GM12878 (cell line): ENCODE results near the gene ARHGAP30.

Experiments
- BCL11A ChIP-seq: IDR thresholded peaks from 2 replicates; pipeline ENCODE4 v1.6.1; 2011; ENCODE audit warnings: low read depth, low read length
- BHLHE40 ChIP-seq, 2 experiments: fragments of 450-650 bp in 1 of 2; IDR thresholded peaks; 2 replicates each; pipeline ENCODE4 v1.6.1; 2011 to 2017; ENCODE audit warnings: low read depth in 2 of 2, borderline replicate concordance in 1 of 2, improper control_type of control experiment in 1 of 2, low read length in 1 of 2, mild to moderate bottlenecking in 1 of 2
- ESRRA ChIP-seq: IDR thresholded peaks from 2 replicates; pipeline ENCODE4 v1.6.1; 2012; ENCODE audit warnings: mild to moderate bottlenecking, low read length, improper control_type of control experiment
- GABPA ChIP-seq: IDR thresholded peaks from 2 replicates; pipeline ENCODE4 v1.6.1; 2014; ENCODE audit warnings: antibody characterized with exemption, low read depth, mild to moderate bottlenecking, inconsistent platforms
- NRF1 ChIP-seq: conservative IDR thresholded peaks from 2 replicates; pipeline ENCODE4 v1.6.1; 2011; ENCODE audit warnings: mild to moderate bottlenecking, low read depth, low read length, improper control_type of control experiment
- POLR2A ChIP-seq: IDR thresholded peaks from 2 replicates; pipeline ENCODE4 v1.6.1; 2011; ENCODE audit warnings: low read depth, mild to moderate bottlenecking, low read length
- RAD21 ChIP-seq: IDR thresholded peaks from 2 replicates; pipeline ENCODE4 v1.6.1; 2011; ENCODE audit warnings: mild to moderate bottlenecking, low read depth, low read length, moderate library complexity; ENCODE audit not compliant: insufficient read depth
- RCOR1 ChIP-seq: conservative IDR thresholded peaks from 2 replicates; pipeline ENCODE4 v1.6.1; 2012; ENCODE audit warnings: low read depth, low read length, improper control_type of control experiment
- STAT1 ChIP-seq: fragments of 450-650 bp; conservative IDR thresholded peaks from 2 replicates; pipeline ENCODE4 v1.6.1; 2014; ENCODE audit warnings: antibody characterized with exemption, mild to moderate bottlenecking
- TAF1 ChIP-seq: IDR thresholded peaks from 2 replicates; pipeline ENCODE4 v1.6.1; 2011; ENCODE audit warnings: mild to moderate bottlenecking, low read depth, low read length, borderline replicate concordance
- USF2 ChIP-seq: IDR thresholded peaks from 2 replicates; pipeline ENCODE4 v1.6.1; 2011; ENCODE audit warnings: low read depth, low read length, improper control_type of control experiment, borderline replicate concordance
- ZBED1 ChIP-seq: IDR thresholded peaks from 2 replicates; pipeline ENCODE4 v1.6.1; 2016; ENCODE audit warnings: borderline replicate concordance
- ZBTB40 ChIP-seq: fragments of 450-650 bp; IDR thresholded peaks from 2 replicates; pipeline ENCODE4 v1.6.1; 2016; ENCODE audit warnings: mild to moderate bottlenecking, moderate library complexity, borderline replicate concordance
- TF ChIP-seq, protein P1 (sequence below), 3 experiments: IDR thresholded peaks in 2 of 3; conservative IDR thresholded peaks in 1 of 3; 2 replicates each; pipeline ENCODE4 v1.5.1; 2011; ENCODE audit warnings: low read depth in 3 of 3, low read length in 3 of 3, mild to moderate bottlenecking in 3 of 3, control low read depth in 2 of 3, moderate library complexity in 2 of 3, inconsistent platforms in 1 of 3, mixed read lengths in 1 of 3; ENCODE audit not compliant: control insufficient read depth in 2 of 3, insufficient read depth in 1 of 3; ENCODE audit errors: extremely low read depth in 1 of 3

GRCh38 chr1:161090617-161091016, 20.9 kb upstream of the ARHGAP30 start:
- no peak for TF ChIP-seq RCOR1
- TF ChIP-seq ZBTB40 = no peak
- no peak for TF ChIP-seq USF2
- no peak for TF ChIP-seq ZBED1
- TF ChIP-seq BCL11A = no peak
- no peak for TF ChIP-seq RAD21
- no peak for TF ChIP-seq NRF1
- no peak for TF ChIP-seq STAT1
- TF ChIP-seq BHLHE40 (IDR thresholded peaks at IDR 0.05; ENCODE audit: borderline replicate concordance in 1 of 2, low read depth in 2 of 2, low read length in 1 of 2) = no peak
- TF ChIP-seq, protein P1, sequence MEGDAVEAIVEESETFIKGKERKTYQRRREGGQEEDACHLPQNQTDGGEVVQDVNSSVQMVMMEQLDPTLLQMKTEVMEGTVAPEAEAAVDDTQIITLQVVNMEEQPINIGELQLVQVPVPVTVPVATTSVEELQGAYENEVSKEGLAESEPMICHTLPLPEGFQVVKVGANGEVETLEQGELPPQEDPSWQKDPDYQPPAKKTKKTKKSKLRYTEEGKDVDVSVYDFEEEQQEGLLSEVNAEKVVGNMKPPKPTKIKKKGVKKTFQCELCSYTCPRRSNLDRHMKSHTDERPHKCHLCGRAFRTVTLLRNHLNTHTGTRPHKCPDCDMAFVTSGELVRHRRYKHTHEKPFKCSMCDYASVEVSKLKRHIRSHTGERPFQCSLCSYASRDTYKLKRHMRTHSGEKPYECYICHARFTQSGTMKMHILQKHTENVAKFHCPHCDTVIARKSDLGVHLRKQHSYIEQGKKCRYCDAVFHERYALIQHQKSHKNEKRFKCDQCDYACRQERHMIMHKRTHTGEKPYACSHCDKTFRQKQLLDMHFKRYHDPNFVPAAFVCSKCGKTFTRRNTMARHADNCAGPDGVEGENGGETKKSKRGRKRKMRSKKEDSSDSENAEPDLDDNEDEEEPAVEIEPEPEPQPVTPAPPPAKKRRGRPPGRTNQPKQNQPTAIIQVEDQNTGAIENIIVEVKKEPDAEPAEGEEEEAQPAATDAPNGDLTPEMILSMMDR (IDR thresholded peaks at IDR 0.05 in 2 of 3, conservative IDR thresholded peaks at IDR 0.05 in 1 of 3; ENCODE audit: control insufficient read depth in 2 of 3, extremely low read depth in 1 of 3, insufficient read depth in 1 of 3, low read depth in 3 of 3, low read length in 3 of 3) = no peak
- TF ChIP-seq TAF1 = no peak
- TF ChIP-seq ESRRA = no peak
- no peak for TF ChIP-seq GABPA
- TF ChIP-seq POLR2A = no peak
